CD4-positive, alpha-beta T cell treated with Interleukin-6 for 4 hours (primary cell): Measurements from ENCODE around the gene SLC39A6.
"Not testable (repeated sequence)": the region's sequence is repeated elsewhere in the genome, so short reads cannot be mapped to it uniquely, and the experiment has no call there.

Source experiments
- DNase-seq: peaks from one replicate; pipeline ENCODE4 v3.0.0-alpha.2; 2020; ENCODE audit warnings: mixed read lengths

Gene SLC39A6

DNA sequence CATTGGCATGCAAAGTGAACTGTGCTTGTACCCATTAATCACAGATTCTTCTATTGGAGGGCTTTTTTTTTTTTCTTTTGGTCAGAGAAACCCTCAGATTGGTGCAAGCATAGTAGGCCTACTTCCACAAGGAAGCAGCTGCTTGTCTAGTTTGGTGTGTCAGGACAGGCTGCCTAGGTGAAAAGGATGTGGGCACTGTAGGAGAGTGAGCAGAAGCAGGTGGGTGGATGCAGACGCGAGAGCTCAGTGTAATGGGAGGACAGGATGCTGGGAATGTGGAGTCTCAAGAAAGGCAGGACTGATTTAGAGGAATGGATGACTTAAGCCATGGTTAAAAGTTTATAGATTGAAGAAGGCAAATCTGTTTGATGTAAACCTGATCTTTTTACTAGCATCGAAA is 3.6 kb upstream of the SLC39A6 start:
- DNase-seq: no peak

DNA sequence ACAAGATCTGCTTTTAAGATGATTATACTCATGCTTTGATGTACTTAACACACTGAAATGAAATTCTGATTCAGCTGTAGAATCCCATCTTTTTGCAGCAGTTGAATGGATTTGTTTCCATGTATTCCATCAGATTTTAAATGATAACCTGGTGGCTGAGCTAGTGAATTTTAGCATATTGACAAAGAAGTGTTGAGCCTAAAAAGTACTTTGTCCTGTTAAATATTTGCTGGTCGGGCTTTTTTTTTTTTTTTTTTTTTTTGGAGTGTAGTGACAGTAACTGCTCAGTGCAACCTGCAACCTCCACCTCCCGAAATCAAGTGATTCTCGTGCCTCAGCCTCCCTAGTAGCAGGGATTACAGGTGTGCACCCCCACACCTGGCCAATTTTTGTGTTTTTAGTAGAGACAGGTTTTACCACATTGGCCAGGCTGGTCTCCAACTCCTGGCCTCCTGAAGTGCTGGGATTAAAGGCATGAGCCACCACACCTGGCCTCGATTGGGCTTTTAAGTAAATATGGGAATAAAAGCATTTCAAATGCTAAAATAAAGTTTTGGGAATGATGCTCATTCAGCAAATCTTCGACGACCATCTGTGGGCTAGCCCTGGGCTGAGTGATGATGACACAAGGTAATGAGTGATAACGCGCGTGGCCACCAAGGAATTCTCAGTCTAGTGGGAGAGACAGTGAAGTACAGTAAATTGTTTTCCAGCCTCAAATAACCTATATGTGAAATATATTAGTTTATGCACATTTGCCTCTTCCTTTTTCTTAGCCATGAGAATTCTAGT is 2.7 kb upstream of the SLC39A6 start:
- DNase-seq: no peak

DNA sequence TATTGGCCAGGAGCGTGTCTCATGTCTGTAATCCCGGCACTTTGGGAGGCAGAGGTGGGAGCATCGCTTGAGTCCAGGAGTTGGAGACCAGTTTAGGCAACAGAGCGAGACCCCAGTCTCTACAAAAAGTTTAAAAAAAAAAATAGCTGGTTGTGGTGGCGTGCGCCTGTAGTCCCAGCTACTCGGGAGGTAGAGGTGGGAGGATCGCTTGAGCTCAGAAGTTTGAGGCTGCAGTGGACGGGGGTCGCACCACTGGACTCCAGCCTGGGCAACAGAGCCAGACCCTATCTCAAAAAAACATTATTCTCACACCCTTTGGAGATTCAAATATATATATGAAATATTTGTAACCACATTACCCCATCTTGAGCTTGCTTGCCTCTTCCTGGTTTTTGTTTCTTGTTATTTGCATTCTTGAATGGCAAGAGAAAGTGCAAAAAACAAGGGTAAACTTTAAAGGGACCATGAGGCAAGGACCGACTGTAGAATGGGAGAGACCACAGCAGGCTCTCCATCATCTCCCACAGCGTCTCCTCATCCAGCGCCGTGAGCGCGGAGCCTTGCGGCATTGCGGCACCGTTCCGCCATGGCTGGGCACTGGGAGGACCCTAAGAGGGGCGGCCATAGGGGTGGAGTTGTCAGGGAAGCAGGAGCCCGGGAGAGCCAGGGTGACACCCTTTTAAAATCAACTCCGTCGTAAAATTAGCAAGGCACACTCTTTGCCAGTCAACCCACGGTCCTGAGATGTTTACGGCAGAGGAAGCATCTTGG is 1.9 kb upstream of the SLC39A6 start:
- no peak for DNase-seq

DNA sequence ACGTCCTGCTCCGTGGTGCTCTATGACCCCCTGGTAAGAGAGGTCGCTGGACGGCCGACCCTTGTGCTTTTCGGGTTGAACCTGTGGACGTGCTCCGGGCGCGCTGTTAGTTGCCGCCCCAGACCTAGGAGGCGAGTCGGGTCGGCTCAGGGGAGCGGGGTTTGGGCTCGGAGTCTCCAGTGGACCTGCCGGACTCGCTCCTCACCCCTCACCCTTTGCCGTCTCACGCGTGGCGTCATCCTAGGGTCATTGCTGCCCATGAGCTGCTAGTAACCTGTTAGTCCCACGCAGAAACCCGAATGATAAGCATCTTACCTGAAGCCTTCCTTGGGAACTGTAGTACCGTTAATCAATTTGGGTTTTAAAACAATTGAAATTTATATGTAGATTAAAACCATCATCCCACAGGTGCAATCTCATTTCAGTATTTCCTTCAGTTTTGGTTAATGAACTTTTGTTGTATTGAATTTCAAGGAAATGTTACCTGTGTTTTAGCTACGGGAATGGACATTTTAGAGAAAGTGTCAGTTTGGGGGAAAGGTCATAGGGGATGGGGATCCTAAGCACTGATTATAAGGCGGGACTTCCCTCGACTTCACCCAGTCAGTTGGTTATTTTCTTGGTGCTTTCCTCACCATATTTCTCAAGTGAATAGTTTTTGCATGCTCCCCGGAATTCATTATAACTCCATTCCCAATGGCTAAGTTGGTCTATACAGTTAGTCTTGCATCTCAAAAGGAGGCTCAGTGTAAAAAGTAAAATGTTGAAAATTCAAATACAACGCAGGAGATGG is 1.1 kb upstream of the SLC39A6 start:
- no peak for DNase-seq

DNA sequence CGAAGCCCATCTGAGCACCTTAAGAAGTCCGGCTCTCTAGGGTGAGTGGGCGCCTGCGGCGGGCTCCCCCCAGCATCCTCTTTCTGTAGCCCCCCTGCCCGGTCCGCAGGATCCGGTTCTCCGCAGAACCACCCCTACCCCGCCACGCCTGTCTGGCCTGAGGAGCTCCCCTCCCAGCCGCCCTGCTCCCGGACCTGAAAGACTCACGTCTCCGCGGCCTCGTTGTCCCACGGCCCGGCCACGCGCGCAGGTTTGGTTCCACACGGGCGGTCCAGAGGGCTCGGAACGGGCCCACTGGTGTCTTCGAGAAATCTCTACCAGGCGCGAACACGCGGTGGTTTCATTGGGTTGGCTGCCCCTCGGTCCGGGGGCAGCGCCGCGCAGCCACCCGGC is 237 bp downstream of the SLC39A6 start:
- DNase-seq: no peak

DNA sequence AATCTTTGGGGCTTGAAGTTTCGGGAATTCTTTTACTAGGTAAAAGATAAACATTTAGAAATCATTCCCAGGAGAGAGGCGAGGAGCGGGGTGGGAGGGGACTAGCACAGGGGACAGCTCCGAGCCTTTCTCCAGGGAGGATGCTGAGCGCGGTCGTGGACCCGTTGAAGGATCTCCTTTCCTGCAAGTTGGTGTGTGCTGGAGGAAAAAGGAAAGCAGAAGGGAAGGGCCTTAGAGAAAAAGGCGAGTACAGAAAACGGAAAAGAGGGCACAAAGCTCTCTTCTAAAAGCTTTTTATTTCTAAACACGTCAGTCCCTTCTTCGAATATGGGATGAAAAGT is 640 bp downstream of the SLC39A6 start:
- DNase-seq: no peak

DNA sequence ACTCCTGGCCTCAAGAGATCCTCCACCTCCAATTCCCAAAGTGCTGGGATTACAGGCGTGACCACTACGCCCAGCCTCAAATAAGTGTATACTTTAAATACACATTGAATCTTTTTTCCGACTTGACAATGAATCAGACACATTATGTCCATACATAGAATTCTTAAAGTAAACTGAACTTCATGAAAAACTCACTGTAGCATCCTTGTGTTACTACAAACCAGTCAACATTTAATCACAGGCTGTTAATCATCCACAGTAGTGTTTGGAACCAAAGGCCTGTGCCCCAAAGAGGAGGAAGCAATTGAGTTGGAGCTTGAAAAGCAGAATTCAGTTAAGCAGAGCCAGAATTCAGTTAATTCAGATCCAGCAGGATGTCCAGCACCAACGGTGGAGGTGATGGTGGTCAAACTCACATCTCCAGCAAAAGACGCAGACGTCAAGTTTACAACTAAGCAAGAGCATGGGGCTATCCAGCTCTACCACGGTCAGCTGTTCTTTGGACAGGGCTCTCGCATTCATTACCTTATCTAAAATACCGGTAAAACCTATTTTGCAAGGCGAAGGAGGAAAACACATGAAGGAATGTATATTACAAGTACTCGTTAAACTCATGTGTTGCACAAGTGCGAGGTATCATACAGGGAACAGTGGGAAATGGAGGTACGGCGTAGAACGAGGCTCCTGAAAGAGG is 1.2 kb downstream of the SLC39A6 start:
- no peak for DNase-seq

DNA sequence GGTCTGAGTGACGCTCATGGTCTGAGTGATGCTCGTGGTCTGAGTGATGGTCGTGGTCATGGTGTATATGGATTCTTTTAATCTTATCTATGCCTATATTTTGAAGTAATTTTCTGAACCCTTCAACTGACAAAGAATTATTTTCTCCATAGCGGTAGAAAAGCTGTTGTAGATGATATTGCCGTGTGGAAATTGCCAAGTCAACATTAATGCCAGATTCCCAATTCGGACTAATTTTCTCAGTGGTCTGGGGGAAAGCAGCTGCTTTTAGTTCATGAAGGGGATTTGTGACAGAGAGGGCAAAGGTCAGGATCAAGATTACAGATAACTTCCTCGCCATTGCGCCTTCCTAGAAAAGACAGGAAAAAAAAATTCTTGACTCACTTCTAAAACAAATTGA is 2.5 kb downstream of the SLC39A6 start:
- no peak for DNase-seq

DNA sequence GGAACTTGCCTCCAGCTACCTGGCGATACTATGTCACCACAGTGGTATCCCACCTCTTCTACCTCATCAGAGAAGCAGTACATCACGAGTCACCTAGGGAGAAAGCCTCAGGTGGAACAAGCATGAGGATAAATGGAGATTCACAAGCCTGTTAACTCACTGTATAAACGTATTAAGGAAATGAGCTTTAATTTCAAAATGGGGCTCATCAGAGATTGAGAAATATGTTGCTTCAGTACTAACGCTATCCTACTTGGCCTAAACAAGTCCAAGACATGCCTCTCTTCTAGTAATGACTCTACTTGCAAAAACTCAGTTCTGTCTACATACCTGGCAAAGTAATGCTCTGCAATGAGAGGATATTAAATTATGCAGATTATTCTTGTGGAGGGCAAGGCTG is 4.3 kb downstream of the SLC39A6 start:
- no peak for DNase-seq

DNA sequence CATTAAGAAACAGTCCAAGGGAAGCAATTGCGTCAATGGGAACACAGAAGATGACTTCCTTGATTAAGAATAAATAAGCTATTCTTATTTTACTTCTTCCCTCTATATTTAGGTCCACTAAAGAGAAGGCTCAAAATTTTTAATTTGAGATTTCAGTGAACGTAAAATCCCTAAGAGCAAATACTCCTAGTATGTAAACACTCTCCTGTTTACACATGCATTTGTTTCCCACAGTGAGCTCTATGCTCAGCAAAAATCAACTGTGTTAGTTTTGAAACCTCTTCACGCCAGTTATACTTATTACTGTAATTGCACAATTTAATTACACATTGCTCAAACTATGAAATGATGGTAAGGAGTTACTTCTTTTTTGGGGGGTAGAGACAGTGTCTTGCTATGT is 8.8 kb downstream of the SLC39A6 start:
- DNase-seq: no peak

DNA sequence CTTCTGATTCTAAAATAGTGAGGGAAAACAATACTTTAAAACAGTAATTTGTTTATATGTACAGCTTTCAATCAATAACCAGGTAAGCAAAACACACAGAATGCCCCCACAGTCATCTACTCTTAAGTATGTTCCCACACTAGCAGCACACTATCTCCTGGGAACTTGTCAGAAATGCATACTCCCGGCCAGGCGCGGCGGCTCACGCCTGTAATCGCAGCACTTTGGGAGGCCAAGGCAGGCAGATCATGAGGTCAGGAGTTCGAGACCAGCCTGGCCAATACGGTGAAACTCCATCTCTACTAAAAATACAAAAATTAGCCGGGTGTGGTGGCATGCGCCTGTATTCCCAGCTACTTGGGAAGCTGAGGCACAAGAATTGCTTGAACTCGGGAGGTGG is 12.4 kb downstream of the SLC39A6 start:
- DNase-seq: not testable (repeated sequence)

DNA sequence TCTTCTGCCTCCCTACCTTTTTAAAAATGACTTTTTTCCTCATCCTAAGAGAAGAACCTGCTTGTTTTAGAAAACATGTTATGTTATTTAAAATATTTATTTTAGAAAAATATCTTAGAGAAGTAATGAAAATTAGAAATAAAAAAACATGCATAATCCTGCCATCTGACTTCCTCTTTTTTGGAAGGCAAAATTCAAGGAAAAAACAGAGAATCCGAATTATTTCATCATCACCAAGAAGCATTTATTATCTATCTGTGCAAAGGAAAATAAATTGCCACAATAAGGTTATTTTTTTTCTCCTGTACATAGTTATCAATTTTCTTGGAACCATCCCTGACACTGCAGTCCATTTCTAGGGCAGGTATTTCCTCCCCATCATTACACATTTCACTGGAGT is 14.4 kb downstream of the SLC39A6 start:
- DNase-seq: no peak

DNA sequence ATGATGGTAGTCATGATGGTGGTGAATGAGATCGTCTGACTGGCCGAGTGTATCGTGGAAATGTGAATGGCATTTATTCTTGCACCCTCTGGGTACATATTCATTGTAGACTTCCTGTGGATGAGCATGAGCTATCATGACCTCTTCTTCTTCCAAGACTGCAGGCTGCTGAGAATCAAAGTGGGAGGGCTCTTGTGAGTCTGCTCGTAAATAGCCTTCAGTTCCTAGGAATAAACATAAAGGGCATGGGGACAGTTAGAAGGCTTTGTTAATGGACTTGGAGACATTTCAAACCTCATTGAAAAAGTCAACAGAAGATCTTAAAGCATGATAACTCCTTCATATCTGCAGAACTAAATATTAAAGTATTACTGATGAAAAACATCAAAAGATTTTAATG is 14.9 kb downstream of the SLC39A6 start:
- no peak for DNase-seq

DNA sequence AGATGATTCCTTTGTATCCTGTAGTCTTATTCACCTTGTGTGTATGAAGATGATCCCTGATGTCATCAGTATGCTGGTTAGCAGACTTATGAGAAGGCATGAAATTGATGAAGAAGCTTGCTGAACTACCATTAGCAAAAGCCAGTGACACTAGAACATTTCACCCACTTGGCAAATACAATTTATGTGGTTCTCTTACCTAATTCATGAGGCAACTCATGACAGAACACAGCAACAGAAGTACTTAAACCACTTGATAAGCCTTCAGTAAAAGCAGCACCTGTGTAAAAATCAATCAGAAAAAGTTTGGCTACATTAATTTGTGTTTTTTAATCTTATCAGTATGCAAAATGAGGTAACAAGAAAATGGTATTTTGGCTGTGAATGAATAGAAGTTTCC is 16.8 kb downstream of the SLC39A6 start:
- no peak for DNase-seq

DNA sequence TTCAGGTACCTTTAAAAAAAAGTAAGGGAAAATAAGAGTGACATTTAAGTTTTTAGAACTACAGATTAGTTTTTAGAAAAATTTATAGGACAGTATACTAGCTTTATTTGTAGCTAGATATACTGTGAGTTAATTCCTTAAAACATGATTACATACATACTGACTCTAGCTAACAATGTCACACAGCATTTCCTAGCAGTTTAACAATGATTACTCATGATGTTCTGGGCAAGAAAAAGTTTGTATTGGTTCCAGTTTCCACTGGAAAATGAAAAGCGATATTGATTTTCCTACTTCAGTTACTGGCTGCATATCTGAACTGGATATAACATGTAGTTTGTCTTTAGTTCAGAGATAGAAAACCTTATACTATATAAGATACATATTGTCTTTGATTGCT is 19.4 kb downstream of the SLC39A6 start:
- DNase-seq: no peak

DNA sequence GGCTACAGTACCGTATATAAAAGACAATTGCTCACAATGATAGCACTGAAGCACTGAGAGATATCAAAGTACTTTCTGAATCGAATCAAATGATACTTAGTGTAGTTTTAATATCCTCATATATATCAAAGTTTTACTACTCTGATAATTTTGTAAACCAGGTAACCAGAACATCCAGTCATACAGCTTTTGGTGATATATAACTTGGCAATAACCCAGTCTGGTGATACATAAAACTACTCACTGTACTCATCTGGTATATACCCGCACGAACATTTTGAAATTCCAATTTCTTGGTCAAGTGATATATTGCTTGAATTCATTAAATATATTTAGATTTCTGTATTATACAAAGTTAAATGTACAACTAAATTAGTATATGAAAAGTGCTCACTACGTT is 20.5 kb downstream of the SLC39A6 start:
- DNase-seq: no peak

DNA sequence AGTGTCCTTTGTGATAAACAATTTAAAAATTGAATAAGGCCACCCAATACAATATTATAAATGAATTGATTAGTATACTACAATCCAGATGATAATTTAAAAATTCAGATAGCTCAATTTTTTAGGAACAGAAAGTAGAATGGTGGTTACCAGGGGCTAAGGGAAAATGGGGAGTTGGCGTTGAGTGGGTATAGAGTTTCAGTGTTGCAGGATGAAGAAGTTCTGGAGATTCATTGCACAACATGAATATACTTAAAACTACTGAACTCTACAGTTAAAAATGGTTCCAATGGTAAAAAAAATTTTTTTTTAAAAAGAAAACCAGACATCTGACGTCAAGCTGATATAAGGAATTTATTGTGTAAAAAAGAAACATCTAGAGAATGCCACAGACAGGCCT is 20.9 kb downstream of the SLC39A6 start:
- no peak for DNase-seq

DNA sequence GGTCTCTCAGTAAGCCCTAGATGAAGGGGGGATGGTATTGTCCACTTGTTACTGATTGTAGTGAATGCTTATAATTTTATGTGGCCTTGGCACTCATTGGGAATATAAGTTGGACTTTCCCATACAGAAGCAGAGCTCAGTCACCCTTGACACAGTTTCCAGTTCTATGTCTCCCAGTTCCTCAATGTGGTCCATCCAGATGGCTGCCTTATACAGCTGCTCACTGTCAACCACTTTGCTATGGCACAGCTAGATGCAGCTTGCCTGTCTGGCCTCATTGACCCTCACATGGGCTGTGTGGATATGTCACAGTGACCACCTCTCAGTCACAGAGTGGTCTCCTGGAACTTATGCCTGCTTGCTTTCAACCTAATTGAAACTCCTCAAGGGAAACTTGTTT is 21.7 kb downstream of the SLC39A6 start:
- no peak for DNase-seq

DNA sequence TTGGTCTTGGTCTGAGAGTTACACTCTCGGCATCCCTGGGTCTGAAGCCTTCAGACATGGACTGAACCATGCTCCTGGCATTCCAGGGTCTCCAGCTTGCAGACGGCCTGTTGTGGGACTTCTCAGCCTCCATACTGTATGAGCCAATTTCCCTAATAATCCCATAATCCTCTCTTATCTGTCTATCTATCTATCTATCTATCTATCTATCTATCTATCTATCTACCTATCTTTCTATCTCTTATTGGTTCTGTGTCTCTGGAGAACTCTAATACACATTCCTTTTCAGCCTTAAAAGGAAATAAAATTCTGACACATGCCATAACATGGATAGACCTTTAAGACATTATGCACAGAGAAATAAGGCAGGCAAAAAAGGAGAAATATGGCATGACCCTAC is 24.4 kb downstream of the SLC39A6 start:
- no peak for DNase-seq

DNA sequence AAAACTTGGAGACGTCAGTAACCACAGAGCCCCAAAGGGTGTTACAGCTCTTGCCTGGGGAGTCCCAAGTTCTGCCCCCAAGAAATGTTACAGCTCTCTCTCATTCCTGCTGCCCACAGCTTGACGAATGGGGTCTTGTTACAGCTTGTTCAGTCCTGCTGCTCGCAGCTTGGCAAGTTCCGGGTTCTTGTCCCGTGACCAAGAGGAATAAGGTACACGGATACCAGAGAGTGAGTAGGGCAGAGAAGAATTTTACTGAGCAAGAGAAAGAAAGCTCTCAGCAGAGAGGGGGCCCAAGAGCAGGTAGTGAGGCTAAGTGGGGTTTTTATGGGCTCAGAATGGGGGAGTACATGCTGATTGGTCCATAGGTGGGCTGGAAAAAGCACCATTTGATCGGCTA is 27.2 kb downstream of the SLC39A6 start:
- no peak for DNase-seq

DNA sequence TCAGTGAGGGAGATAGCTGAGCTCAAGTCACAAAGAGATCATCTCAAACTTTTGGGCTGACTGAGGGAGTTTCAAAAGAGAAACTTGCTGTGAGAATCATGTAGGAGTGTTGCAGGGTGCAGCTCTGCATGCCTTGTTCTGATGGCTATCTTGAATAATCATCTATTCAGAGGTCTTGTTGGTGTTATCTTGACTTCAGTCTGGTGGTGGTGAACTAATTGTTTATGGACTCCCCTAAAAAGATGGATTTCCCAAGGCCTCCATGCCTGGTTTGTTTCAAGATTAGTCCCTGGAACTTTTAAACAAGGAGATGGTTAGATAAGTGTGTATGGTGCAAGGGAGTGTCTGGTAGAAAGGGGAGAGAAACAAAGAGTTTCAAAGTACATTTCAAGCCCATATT is 29.8 kb downstream of the SLC39A6 start:
- no peak for DNase-seq

DNA sequence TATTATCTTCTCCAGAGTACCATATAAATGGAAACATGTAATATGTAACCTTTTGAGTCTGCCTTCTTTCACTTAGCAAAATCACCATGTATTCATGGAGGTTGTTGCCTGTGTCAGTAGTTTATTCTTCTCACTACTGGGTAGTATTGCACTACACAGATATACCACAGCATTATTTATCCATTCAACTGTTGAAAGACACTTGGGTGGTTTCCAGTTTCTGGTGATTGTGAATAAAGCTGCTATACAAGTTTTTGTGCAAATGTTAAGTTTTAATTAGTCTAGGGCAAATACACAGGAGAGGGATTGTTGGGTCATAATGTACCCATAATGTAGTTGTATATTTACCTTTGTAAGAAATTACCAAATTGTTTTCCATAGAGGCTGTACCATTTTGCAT is 32.2 kb downstream of the SLC39A6 start:
- no peak for DNase-seq

DNA sequence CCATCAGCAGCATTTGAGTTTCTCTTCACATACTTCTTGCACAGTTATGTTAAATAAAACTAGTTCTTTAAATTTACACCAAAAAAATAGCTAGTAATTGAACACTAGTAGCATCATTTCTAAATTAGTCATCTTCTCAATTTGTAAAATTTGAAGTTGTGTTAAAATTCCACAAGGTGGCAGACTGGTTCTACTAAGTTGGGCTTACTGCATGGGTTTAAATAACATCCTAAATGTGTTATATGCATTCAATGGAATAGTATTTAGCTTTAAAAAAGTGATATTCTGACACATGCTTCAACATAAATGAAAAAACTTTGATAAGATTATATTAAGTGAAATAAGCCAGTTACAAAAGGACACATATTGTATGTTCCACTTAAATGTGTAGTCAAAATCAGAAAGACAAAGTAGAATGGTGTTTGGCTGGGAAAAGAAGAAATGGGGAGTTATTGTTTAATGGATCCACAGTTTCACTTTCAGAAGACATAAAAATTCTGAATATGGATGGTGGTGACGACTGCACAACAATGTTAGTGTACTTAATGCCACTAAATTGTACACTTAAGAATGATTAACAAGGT is 33.1 kb downstream of the SLC39A6 start:
- DNase-seq: peak; percentile 3
